SK-N-SH (cell line): Measurements from ENCODE around the gene CNTD1. TPM values are rescaled to one million over a fixed set of nuclear protein-coding genes. Genes with fewer than 3 reads are reported as not detected.
A peak's percentile ranks its signal among the peaks of the same experiment; 100 is the strongest.

Experiments used
- CTCF ChIA-PET: fragments of 300-600, 350-600 bp; formaldehyde crosslinking; extraction: SDS; loops from one replicate; lab custom pipeline; 2021; lab: Yijun Ruan, JAX
- POLR2A ChIA-PET: fragments of 350-600 bp; sonication (Branson Sonifier 250); formaldehyde crosslinking; extraction: SDS; loops from one replicate; lab custom pipeline; 2020; ENCODE audit warnings: antibody characterized with exemption, inconsistent platforms; lab: Yijun Ruan, JAX
- DNase-seq: peaks from one replicate; pipeline ENCODE4 v3.0.0; 2012
- H2AFZ ChIP-seq: fragments of 200-600 bp; sonication (generic); 2 replicates; pipeline ENCODE4 v1.8.1; 2016; ENCODE audit warnings: antibody characterized with exemption, mild to moderate bottlenecking, low read depth
- H3F3A ChIP-seq: fragments of 200-600 bp; sonication (generic); replicated peaks from 2 replicates; pipeline ENCODE3; 2016; ENCODE audit warnings: antibody characterized with exemption, mild to moderate bottlenecking; ENCODE audit not compliant: insufficient read depth
- H3K27ac ChIP-seq, 2 experiments: fragments of 200-500 bp in 1 of 2; fragments of 200-600 bp in 1 of 2; sonication (Bioruptor generic) in 1 of 2; sonication (generic), shearing (Covaris generic) in 1 of 2; 2 replicates each; pipeline versions ENCODE4 v1.5.1 to v1.6.1; 2014 to 2016; ENCODE audit warnings: low read depth in 2 of 2, inconsistent platforms in 1 of 2, low read length in 1 of 2, mild to moderate bottlenecking in 1 of 2, mixed read lengths in 1 of 2
- H3K27me3 ChIP-seq: fragments of 200-600 bp; sonication (generic), shearing (Covaris generic); 2 replicates; pipeline ENCODE4 v1.6.1; 2016; ENCODE audit warnings: mixed run types; ENCODE audit not compliant: insufficient read depth
- H3K36me3 ChIP-seq, 2 experiments: fragments of 200-500 bp in 1 of 2; fragments of 200-600 bp in 1 of 2; sonication (Bioruptor generic) in 1 of 2; sonication (generic) in 1 of 2; replicated peaks in 1 of 2; 2 replicates each; pipeline versions ENCODE3 to v1.5.1; 2014 to 2016; ENCODE audit warnings: low read length in 1 of 2, mild to moderate bottlenecking in 1 of 2; ENCODE audit not compliant: insufficient read depth in 2 of 2, control insufficient read depth in 1 of 2
- H3K4me1 ChIP-seq, 2 experiments: fragments of 200-500 bp in 1 of 2; fragments of 200-600 bp in 1 of 2; sonication (Bioruptor generic) in 1 of 2; sonication (generic), shearing (Covaris generic) in 1 of 2; 2 replicates each; pipeline versions ENCODE4 v1.5.1 to v1.6.1; 2014 to 2016; ENCODE audit warnings: low read depth in 1 of 2, low read length in 1 of 2, mixed run types in 1 of 2; ENCODE audit not compliant: insufficient read depth in 2 of 2, control insufficient read depth in 1 of 2
- H3K4me2 ChIP-seq: fragments of 200-600 bp; sonication (generic), shearing (Covaris generic); 2 replicates; pipeline ENCODE4 v1.6.1; 2017; ENCODE audit warnings: mixed run types
- H3K4me3 ChIP-seq, 2 experiments: fragments of 200-500 bp in 1 of 2; fragments of 200-600 bp in 1 of 2; sonication (Bioruptor generic) in 1 of 2; sonication (generic), shearing (Covaris generic) in 1 of 2; 2 replicates each; pipeline versions ENCODE4 v1.5.1 to v1.8.1; 2014 to 2016; ENCODE audit warnings: low read depth in 2 of 2, inconsistent platforms in 1 of 2, low read length in 1 of 2, mild to moderate bottlenecking in 1 of 2, mixed read lengths in 1 of 2, moderate library complexity in 1 of 2
- H3K79me2 ChIP-seq: fragments of 200-600 bp; sonication (generic); 2 replicates; pipeline ENCODE4 v1.8.1; 2017; ENCODE audit warnings: mild to moderate bottlenecking; ENCODE audit not compliant: insufficient read depth
- H3K9ac ChIP-seq: fragments of 200-600 bp; sonication (generic); 2 replicates; pipeline ENCODE4 v1.6.1; 2017; ENCODE audit warnings: mixed run types
- H3K9me2 ChIP-seq: fragments of 200-600 bp; sonication (generic); 2 replicates; pipeline ENCODE4 v1.6.1; 2017; ENCODE audit warnings: mixed run types
- H3K9me3 ChIP-seq: fragments of 200-600 bp; sonication (generic); 2 replicates; pipeline ENCODE4 v1.6.1; 2017; ENCODE audit warnings: mixed run types, mild to moderate bottlenecking, moderate library complexity
- H4K20me1 ChIP-seq: fragments of 200-600 bp; sonication (generic); 2 replicates; pipeline ENCODE4 v1.6.1; 2017; ENCODE audit warnings: mild to moderate bottlenecking, mixed run types; ENCODE audit not compliant: insufficient read depth
- CHD2 ChIP-seq: fragments of 150-350 bp; IDR thresholded peaks from 2 replicates; pipeline ENCODE4 v1.6.1; 2018; ENCODE audit warnings: low read length; ENCODE audit not compliant: partially characterized antibody
- ELF1 ChIP-seq: IDR thresholded peaks from 2 replicates; pipeline ENCODE4 v1.4.0; 2012
- POLR2AphosphoS5 ChIP-seq: IDR thresholded peaks from 2 replicates; pipeline ENCODE4 v1.6.1; 2012; ENCODE audit warnings: low read depth, low read length
- RCOR1 ChIP-seq: fragments of 150-350 bp; IDR thresholded peaks from 2 replicates; pipeline ENCODE4 v1.6.1; 2017; ENCODE audit warnings: antibody characterized with exemption, low read length
- REST ChIP-seq: IDR thresholded peaks from 2 replicates; pipeline ENCODE4 v1.6.1; 2012; ENCODE audit warnings: mild to moderate bottlenecking, low read depth, low read length, moderate library complexity
- TEAD4 ChIP-seq: IDR thresholded peaks from 2 replicates; pipeline ENCODE4 v1.4.0; 2012; ENCODE audit warnings: mild to moderate bottlenecking, borderline replicate concordance; ENCODE audit not compliant: insufficient read depth
- USF2 ChIP-seq: fragments of 150-350 bp; IDR thresholded peaks from 2 replicates; pipeline ENCODE4 v1.6.1; 2017; ENCODE audit warnings: antibody characterized with exemption, low read length, low read depth, borderline replicate concordance
- WGBS: methylation state at CpG from one replicate; pipeline ENCODE4 v1.1.6; 2017; ENCODE audit warnings: low lambda C conversion rate; 5-methylcytosine and 5-hydroxymethylcytosine counted together
- polyA plus RNA-seq, 3 experiments: library from polyadenylated mRNA; depleted of rRNA; stranded (reverse); fragments of >200 nt; gene quantifications; 2 replicates each; pipeline ENCODE4 v1.2.3, GENCODE V29; 2012

Gene CNTD1
- polyA plus RNA-seq, 1 of the 3 experiments (the other 2 are of a cell fraction) = not detected

- Histone ChIP-seq H3K79me2 (peaks cover 48% of the 10 kb centered on the region), H4K20me1 (no peaks in the 10 kb centered on the region)
- TF ChIP-seq REST (no peak), RCOR1 (no peak), POLR2AphosphoS5 (peak; percentile 68), TEAD4 (no peak), USF2 (no peak), ELF1 (no peak), CHD2 (no peak)
- TF ChIP-seq, all 33 proteins: peak for 1
- no peaks in the 10 kb centered on the region for H3K9me2 ChIP-seq
- H3F3A ChIP-seq = peaks cover 15% of the 10 kb centered on the region
- H3K4me1 ChIP-seq = peaks cover 14 to 17% of the 10 kb centered on the region in 2 experiments; a peak in 3 of 4 replicates
- no peaks in the 10 kb centered on the region for H3K27me3 ChIP-seq
- H3K36me3 ChIP-seq = peaks cover 25 to 38% of the 10 kb centered on the region in 2 experiments
- H3K4me3 ChIP-seq = peak within 1 kb of the TSS; percentile 61 to 84
- peak within 1 kb of the TSS in 1 of 2 experiments; percentile 46; a peak in 3 of 4 replicates for H3K27ac ChIP-seq
- peak within 1 kb of the TSS; percentile 98 for H3K4me2 ChIP-seq
- H3K9me3 ChIP-seq = no peaks in the 10 kb centered on the region
- 30% methylated on average over 51 of the region's 65 CpGs for WGBS
- CTCF ChIA-PET = interaction anchor here (1.0 to 1.8 kb wide), 4 partner anchors 17 to 202 kb away, joined by 3 to 7 read pairs (median 4); no protein-coding TSS in a partner anchor
- H2AFZ ChIP-seq = peak within 1 kb of the TSS; percentile 67; the same call in 1 of the 2 replicates
- POLR2A ChIA-PET = interaction anchor here (0.5 to 1.4 kb wide), 2 partner anchors 18 to 251 kb away, joined by 3 to 4 read pairs; partner anchors contain the start of genes CNTD1 and COA3
- peak; percentile 89 for DNase-seq
- peak within 1 kb of the TSS; percentile 87 for H3K9ac ChIP-seq
These were observed 18.5 kb upstream of the CNTD1 start, which contains the start of gene WNK4 for GRCh38 chr17:42779936-42780850. TSS of gene WNK4 (plus strand) at chr17:42780610. CDS start at chr17:42780699, 89 bp downstream.
